ENCODE data around the gene IRF2BPL. TPM values are rescaled to one million over a fixed set of nuclear protein-coding genes. Genes with fewer than 3 reads are reported as not detected.

The IRF2BPL gene
- total and polyA plus RNA-seq, 9 of the 15 experiments (the other 6 are each of a cell fraction or from before 2014, with no cell fraction given): 0.52 to 21.6 (median 2.5) TPM

- TF ChIP-seq MGA (IDR thresholded peaks at IDR 0.05) (peak; percentile 28; the same call in 1 of the 2 replicates), RAD21 (CRISPR knock-in tag; conservative IDR thresholded peaks at IDR 0.05 in 1 of 2, IDR thresholded peaks at IDR 0.05 in 1 of 2) (0 out of 4 replicates have a peak, but pooled peaks of 1 of the 2 experiments have one; percentile 6), HBP1 (CRISPR knock-in tag; IDR thresholded peaks at IDR 0.05) (no peak), ZEB2 (IDR thresholded peaks at IDR 0.05) (no peak), ATF1 (CRISPR knock-in tag; IDR thresholded peaks at IDR 0.05) (no peak), ATF1 (tag; IDR thresholded peaks at IDR 0.05) (peak; percentile 84), THAP12 (CRISPR knock-in tag; IDR thresholded peaks at IDR 0.05) (0 out of 2 replicates have a peak, but pooled peaks have one; percentile 44), THAP7 (CRISPR knock-in tag; IDR thresholded peaks at IDR 0.05) (no peak), TAF15 (IDR thresholded peaks at IDR 0.05; ENCODE audit: low read depth, low read length) (no peak)
Measured at GRCh38 chr14:77028384-77029231, at the start of gene IRF2BPL (continued).

Measured in K562 (cell line).